ENCODE measurements around the gene TRIM25.

TRIM25 gene

GRCh38 chr17:56934280-56934679, 20.4 kb upstream of the TRIM25 start:
- DNase-seq (ENCODE audit: low spot score) = no peak
- TF ChIP-seq, protein P1, sequence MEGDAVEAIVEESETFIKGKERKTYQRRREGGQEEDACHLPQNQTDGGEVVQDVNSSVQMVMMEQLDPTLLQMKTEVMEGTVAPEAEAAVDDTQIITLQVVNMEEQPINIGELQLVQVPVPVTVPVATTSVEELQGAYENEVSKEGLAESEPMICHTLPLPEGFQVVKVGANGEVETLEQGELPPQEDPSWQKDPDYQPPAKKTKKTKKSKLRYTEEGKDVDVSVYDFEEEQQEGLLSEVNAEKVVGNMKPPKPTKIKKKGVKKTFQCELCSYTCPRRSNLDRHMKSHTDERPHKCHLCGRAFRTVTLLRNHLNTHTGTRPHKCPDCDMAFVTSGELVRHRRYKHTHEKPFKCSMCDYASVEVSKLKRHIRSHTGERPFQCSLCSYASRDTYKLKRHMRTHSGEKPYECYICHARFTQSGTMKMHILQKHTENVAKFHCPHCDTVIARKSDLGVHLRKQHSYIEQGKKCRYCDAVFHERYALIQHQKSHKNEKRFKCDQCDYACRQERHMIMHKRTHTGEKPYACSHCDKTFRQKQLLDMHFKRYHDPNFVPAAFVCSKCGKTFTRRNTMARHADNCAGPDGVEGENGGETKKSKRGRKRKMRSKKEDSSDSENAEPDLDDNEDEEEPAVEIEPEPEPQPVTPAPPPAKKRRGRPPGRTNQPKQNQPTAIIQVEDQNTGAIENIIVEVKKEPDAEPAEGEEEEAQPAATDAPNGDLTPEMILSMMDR (IDR thresholded peaks at IDR 0.05) = no peak
- Histone ChIP-seq H3K27ac (no peak overlapping the region), H3K4me3 (no peak overlapping the region)

DNA sequence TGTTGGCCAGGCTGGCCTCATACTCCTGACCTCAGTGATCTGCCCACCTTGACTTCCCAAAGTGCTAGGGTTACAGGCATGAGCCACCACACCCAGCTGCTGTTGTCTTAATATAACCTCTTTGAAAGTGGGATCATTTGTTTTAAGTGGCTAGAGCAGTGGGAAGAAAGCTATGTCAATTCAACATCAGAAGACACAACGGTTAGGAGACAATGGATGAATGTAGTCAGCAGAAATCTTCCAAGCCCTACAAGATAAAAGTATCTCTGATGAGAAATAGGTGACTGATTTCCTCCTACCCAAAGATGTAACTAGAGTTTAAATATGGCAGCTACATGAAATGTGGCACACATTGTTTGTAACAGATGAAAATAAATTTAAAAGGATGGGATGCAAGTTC, 20.0 kb upstream of the TRIM25 start:
- Histone ChIP-seq H3K4me3 (no peak overlapping the region), H3K27ac (no peak overlapping the region)
- TF ChIP-seq, protein P1 (IDR thresholded peaks at IDR 0.05) = no peak
- DNase-seq (ENCODE audit: low spot score) = no peak

DNA sequence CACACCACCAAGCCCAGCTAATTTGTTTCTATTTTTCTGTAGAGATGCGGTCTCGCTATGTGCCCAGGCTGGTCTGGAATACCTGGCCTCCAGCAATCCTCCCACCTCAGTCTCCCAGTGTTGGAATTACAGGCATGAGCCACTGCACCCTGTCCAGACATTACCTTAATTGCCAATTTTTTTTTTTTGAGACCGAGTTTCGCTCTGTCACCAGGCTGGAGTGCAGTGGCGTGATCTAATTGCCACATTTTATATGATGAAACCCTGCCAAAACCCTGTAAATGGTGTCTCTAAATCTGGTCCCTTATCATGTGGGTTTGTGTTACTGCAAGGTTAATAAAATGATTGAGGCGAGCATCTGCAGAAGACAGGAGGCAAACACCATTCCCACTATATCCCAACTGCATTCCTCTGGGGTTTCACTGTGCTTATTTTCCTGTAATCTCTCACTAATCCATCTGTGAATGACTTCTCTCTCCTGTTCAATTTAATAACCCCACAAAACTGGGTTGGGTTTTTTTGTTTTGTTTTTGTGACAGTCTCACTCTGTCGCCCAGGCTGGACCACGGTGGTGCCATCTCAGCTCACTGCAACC, 19.4 kb upstream of the TRIM25 start:
- Histone ChIP-seq H3K4me3 (no peak overlapping the region), H3K27ac (no peak overlapping the region)
- DNase-seq (ENCODE audit: low spot score) = no peak
- TF ChIP-seq, protein P1 (IDR thresholded peaks at IDR 0.05) = no peak

- TF ChIP-seq, protein P1 (IDR thresholded peaks at IDR 0.05) = no peak
- H3K27ac ChIP-seq = no peak overlapping the region
- DNase-seq (ENCODE audit: low spot score) = no peak
- H3K4me3 ChIP-seq = no peak overlapping the region
These were observed 17.0 kb upstream of the TRIM25 start for GRCh38 chr17:56930739-56931337.

DNA sequence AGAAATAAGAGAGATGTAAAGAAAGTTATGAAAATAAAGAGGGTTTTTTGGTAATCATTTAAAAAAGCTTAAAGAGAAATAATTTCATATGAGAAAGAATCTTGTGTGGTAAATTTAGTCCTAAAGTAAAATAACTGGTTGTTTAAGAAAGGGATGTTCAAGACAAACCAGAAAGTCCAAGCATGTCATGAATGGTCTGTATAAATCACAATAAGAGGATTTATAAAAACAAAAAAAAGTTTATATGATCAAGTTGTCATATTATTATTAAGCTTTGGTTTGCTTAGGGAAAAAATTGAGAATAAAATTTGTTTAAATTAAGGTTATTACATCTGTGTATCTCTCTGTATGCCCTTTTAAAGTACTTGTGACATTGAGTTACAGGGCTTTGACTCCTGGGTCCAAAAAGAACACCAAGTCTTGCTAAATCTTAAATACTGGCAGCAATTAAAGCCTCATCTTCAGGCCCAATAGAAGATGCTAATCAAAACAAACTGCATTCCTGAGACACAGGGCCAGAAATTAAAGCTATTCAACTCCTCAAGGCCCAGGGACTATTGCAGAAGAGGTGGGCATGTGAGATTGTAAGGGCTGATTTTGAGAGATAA, 15.6 kb upstream of the TRIM25 start:
- TF ChIP-seq, protein P1 (IDR thresholded peaks at IDR 0.05) = no peak
- Histone ChIP-seq H3K4me3 (no peak overlapping the region), H3K27ac (no peak overlapping the region)
- DNase-seq (ENCODE audit: low spot score) = no peak

DNA sequence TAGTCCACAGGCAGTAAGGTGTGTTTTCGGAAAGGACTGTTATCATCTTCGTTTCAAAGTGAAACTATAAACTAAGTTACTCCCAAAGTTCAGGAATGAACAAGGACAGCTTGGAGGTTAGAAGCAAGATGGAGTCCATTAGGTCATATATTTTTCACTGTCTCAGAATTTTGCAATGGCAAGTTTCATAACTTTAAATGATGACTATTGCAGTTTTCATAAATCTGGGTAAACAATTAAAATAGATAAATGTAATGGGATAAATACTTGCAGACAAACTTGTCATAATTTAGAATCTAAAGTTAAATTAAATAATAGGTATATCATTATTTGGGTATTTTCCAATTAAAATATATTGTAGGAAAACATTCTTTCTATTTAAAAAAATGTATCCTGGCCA, 14.7 kb upstream of the TRIM25 start:
- Histone ChIP-seq H3K4me3 (no peak overlapping the region), H3K27ac (no peak overlapping the region)
- DNase-seq (ENCODE audit: low spot score) = no peak
- TF ChIP-seq, protein P1 (IDR thresholded peaks at IDR 0.05) = no peak

DNA sequence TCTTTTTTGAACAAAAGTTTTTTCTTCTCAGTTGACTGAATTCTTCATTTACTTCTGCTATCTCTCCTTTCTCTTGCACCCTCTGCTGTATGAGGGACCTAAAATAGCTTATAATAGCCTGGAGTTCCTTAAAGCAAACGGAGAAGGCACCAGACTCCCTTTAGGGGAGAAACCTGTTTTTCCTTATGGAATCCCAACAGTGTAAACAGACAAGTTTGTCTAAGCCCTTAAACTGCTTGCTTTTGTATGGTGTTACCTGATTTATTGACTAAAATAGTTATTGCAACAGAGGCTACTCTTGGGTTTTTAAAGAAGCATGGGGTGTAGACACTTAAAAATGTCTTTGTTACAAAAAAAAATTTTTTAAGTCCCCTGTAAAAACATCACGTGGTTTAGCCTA, 12.9 kb upstream of the TRIM25 start:
- TF ChIP-seq, protein P1 (IDR thresholded peaks at IDR 0.05) = no peak
- Histone ChIP-seq H3K27ac (no peak overlapping the region), H3K4me3 (no peak overlapping the region)
- DNase-seq (ENCODE audit: low spot score) = no peak
